Heart right ventricle (tissue), 16 donors: ENCODE results near the gene RNF215. TPM values are rescaled to one million over a fixed set of nuclear protein-coding genes. Genes with fewer than 3 reads are reported as not detected.
A peak's percentile ranks its signal among the peaks of the same experiment; 100 is the strongest.

Experiments
- ATAC-seq, 8 donors: fragments of 200-7000 bp; cut with Tn5 transposase; one replicate each; pipeline ENCODE4 v1.9.1; 2020; ENCODE audit warnings: mild to moderate bottlenecking in 8 of 8, moderate library complexity in 8 of 8, moderate number of reproducible peaks in 1 of 8
- DNase-seq, 2 donors: peaks; one replicate each; pipeline ENCODE4 v3.0.0-alpha.2; 2020
- H3K27ac ChIP-seq, 10 donors: fragments of 200-600 bp; sonication (generic) in 2 of 10; one replicate each; pipeline versions ENCODE4 v1.5.0 to v1.8.0; 2020 to 2022; ENCODE audit warnings: mild to moderate bottlenecking in 3 of 10
- H3K27me3 ChIP-seq, 7 donors: fragments of 200-600 bp; one replicate each; pipeline ENCODE4 v1.8.0; 2021 to 2022; ENCODE audit warnings: mild to moderate bottlenecking in 2 of 7
- H3K36me3 ChIP-seq, 9 donors: fragments of 200-600 bp; sonication (generic) in 1 of 9; one replicate each; pipeline versions ENCODE4 v1.5.0 to v1.8.0; 2020 to 2022; ENCODE audit warnings: mild to moderate bottlenecking in 2 of 9
- H3K4me1 ChIP-seq, 9 donors: fragments of 200-600 bp; sonication (generic) in 1 of 9; one replicate each; pipeline versions ENCODE4 v1.5.0 to v1.8.0; 2020 to 2022; ENCODE audit warnings: mild to moderate bottlenecking in 4 of 9
- H3K4me3 ChIP-seq, 10 donors: fragments of 200-600 bp; sonication (generic) in 2 of 10; one replicate each; pipeline versions ENCODE4 v1.5.0 to v1.8.0; 2020 to 2022; ENCODE audit warnings: mild to moderate bottlenecking in 7 of 10, moderate library complexity in 2 of 10
- H3K9me3 ChIP-seq, 11 donors: fragments of 200-600 bp in 10 of 11; sonication (generic) in 2 of 11; one replicate each; pipeline versions ENCODE4 v1.5.0 to v1.8.0; 2013 to 2022; ENCODE audit warnings: mild to moderate bottlenecking in 2 of 11, control low read depth in 1 of 11, moderate library complexity in 1 of 11
- CTCF ChIP-seq, 9 donors: fragments of 200-600 bp; sonication (generic) in 2 of 9; IDR thresholded peaks; one replicate each; pipeline versions ENCODE4 v1.5.0 to v1.8.0; 2021 to 2022; ENCODE audit warnings: antibody characterized with exemption in 9 of 9, mild to moderate bottlenecking in 5 of 9, moderate library complexity in 1 of 9
- WGBS, 2 donors: extraction: QIAGEN DNeasy Blood & Tissue Kit; methylation state at CpG; one replicate each; pipeline ENCODE4 v1.1.7; 2013; ENCODE audit warnings: inconsistent platforms in 1 of 2; 5-methylcytosine and 5-hydroxymethylcytosine counted together
- intact Hi-C, 10 donors: fragments of 100-400 bp; cut with DNase I; formaldehyde crosslinking; loops; one replicate each; pipeline versions ENCODE4 v1.11.1 to v1.14.2; 2022
- polyA plus RNA-seq, 2 donors: library from polyadenylated mRNA; stranded (reverse); fragments of 200-250 nt; gene quantifications; one replicate each; pipeline ENCODE4 v1.2.3, GENCODE V29; 2013
- total RNA-seq, 10 donors: library from RNA; stranded (reverse); fragmentation: NEBNext Ultra II Directional in 3 of 10; extraction: Animal tissue kit (Norgen Biotek cat#: 25700) in 3 of 10; gene quantifications; one replicate each; pipeline versions ENCODE4 v1.2.1 to v1.2.4, GENCODE V29; 2021 to 2023
- donor health status: Arrhythmogenic right ventricular cardiomyopathy.
- donor health status: ischemic (EF 13 %, LVEDD 7.1; RV severe dilation, severe dysfunction).
- donor health status: healthy with polysubstance abuse.
- donor health status: DM: no; HTN: yes; CAD: no.
- donor health status: DM: no; HTN: no; CAD: no.
- donor health status: ischemic (EF 25% LVEDD 6.9; RV normal size, moderate dysfunction).
- donor health status: ischemic (EF 25% LVEDD 5.7; RV mildly dilated, moderate dysfunction).
- donor health status: healthy.
- donor health status: DM: yes; HTN: yes; CAD: no.
- donor health status: Ischemic cardiomyopathy.
- donor health status: ischemic (EF 35%, LVEDD 5.7; RV mildly dilated, moderate dysfunction).
- donor health status: nonischemic (EF 11% LVEDD 7.7; RV severe dilation, severe dysfunction).
- donor health status: DM: yes; HTN: yes; CAD: no.
- donor health status: PGD.
- donor health status: ischemic (EF 29% LVEDD 5.4; RV normal size, mild dysfunction).
- donor health status: nonischemic (EF 23%, LVEDD 6.1; RV moderate dilation, normal function).

Gene RNF215
- total and polyA plus RNA-seq, 12 donors = 3.4 to 10.5 (median 6.0) TPM

- Histone ChIP-seq H3K27me3 (peaks cover 0 to 22% (median 1%) of the 10 kb centered on the region in 7 donors), H3K9me3 (peaks cover 0 to 10% (median 0%) of the 10 kb centered on the region in 11 donors), H3K4me3 (no peak overlapping the region), H3K27ac (peak overlapping the region in 6 of 10 donors; percentile 42 to 87 (median 68)), H3K36me3 (no peaks in the 10 kb centered on the region), H3K4me1 (peaks cover 0 to 8% (median 0%) of the 10 kb centered on the region in 9 donors)
- intact Hi-C loops = no loop called here
- ATAC-seq (no peak), DNase-seq (no peak)
- WGBS, 2 donors = 63 to 68% methylated on average over 1 of the region's 1 CpG
- TF ChIP-seq CTCF (IDR thresholded peaks at IDR 0.05) = no peak
These were observed 47.6 kb upstream of the RNF215 start for GRCh38 chr22:30434843-30435242.

- intact Hi-C loops = no loop called here
- peaks cover 0 to 8% (median 0%) of the 10 kb centered on the region in 9 donors for H3K4me1 ChIP-seq
- peaks cover 0 to under 1% (median 0%) of the 10 kb centered on the region in 9 donors for H3K36me3 ChIP-seq
- peaks cover 0 to 10% (median 0%) of the 10 kb centered on the region in 11 donors for H3K9me3 ChIP-seq
- 96 to 100% methylated on average over 1 of the region's 1 CpG for WGBS, 2 donors
- no peak for ATAC-seq
- H3K4me3 ChIP-seq = no peak overlapping the region
- no peak for DNase-seq
- H3K27me3 ChIP-seq = peaks cover 0 to 11% (median 0%) of the 10 kb centered on the region in 7 donors
- TF ChIP-seq CTCF (IDR thresholded peaks at IDR 0.05) = no peak
- no peak overlapping the region for H3K27ac ChIP-seq
These were observed 46.6 kb upstream of the RNF215 start for GRCh38 chr22:30433773-30434172.

GRCh38 chr22:30433227-30433626 is 46.0 kb upstream of the RNF215 start:
- intact Hi-C loops = no loop called here
- no peak for TF ChIP-seq CTCF (IDR thresholded peaks at IDR 0.05)
- WGBS, 2 donors = 92 to 100% methylated on average over 3 of the region's 3 CpGs
- ATAC-seq (no peak), DNase-seq (no peak)
- Histone ChIP-seq H3K4me3 (no peak overlapping the region), H3K4me1 (peaks cover 0 to 8% (median 0%) of the 10 kb centered on the region in 9 donors), H3K27me3 (peaks cover 0 to 5% (median 0%) of the 10 kb centered on the region in 7 donors), H3K9me3 (peaks cover 0 to 10% (median 0%) of the 10 kb centered on the region in 11 donors), H3K27ac (no peak overlapping the region), H3K36me3 (peaks cover 0 to 6% (median 0%) of the 10 kb centered on the region in 9 donors)

GRCh38 chr22:30432520-30432919 is 45.3 kb upstream of the RNF215 start:
- Histone ChIP-seq H3K27me3 (no peaks in the 10 kb centered on the region), H3K9me3 (peaks cover 0 to 13% (median 0%) of the 10 kb centered on the region in 11 donors), H3K4me1 (peaks cover 0 to 8% (median 0%) of the 10 kb centered on the region in 9 donors), H3K27ac (no peak overlapping the region), H3K36me3 (peaks cover 0 to 13% (median 0%) of the 10 kb centered on the region in 9 donors), H3K4me3 (no peak overlapping the region)
- TF ChIP-seq CTCF (IDR thresholded peaks at IDR 0.05) = no peak
- ATAC-seq (no peak), DNase-seq (no peak)
- intact Hi-C loops = no loop called here
- WGBS, 2 donors = 61 to 71% methylated on average over 2 of the region's 2 CpGs
